Measurements from ENCODE around the gene SEMA5B. TPM values are rescaled to one million over a fixed set of nuclear protein-coding genes. Genes with fewer than 3 reads are reported as not detected.

Gene SEMA5B
- total RNA-seq, 1 donor from 2014 or later = 12.8 TPM

DNA sequence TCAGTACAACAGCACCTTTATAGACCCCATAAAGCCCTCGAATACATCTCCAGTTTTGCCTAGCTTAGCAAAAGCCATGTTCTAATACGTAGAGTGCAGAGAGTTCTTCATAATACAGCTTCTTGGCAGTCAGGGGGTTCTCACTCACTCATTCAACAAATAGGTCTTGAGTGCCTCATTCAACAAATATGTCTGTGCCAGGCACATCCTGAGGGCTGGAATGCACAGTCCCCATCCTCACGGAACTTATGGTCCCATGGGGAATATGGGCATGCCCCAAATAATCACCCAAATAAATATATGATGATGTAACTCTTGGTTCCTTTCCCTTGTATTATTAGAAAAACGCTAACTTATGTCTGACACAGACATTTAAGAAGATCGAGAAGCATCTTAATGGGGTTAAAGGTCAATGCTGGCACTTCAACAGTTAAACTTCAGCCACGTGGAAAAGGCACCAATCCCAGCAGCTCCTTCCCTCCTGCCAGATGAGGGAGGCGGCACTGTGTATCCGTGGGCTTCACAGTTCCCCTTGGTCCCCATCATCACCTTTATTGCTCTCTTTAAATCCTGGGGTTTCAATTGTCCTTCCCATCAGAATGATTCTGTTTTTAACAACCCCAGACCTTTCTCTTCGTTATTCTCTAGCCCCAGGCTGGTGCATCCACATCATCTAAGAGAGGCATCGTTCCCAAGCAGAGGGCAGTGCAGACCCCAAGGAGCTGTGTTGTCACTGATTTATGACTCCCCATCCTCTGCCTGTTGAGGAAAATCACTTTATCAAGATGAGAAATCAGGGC is 18.9 kb upstream of the SEMA5B start:
- no peaks in the 10 kb centered on the region for H3K4me1 Mint-ChIP-seq (ENCODE audit: unreplicated experiment)
- H3K27ac Mint-ChIP-seq = no peak overlapping the region
- H3K36me3 Mint-ChIP-seq = no peaks in the 10 kb centered on the region
- TF ChIP-seq, protein P1, sequence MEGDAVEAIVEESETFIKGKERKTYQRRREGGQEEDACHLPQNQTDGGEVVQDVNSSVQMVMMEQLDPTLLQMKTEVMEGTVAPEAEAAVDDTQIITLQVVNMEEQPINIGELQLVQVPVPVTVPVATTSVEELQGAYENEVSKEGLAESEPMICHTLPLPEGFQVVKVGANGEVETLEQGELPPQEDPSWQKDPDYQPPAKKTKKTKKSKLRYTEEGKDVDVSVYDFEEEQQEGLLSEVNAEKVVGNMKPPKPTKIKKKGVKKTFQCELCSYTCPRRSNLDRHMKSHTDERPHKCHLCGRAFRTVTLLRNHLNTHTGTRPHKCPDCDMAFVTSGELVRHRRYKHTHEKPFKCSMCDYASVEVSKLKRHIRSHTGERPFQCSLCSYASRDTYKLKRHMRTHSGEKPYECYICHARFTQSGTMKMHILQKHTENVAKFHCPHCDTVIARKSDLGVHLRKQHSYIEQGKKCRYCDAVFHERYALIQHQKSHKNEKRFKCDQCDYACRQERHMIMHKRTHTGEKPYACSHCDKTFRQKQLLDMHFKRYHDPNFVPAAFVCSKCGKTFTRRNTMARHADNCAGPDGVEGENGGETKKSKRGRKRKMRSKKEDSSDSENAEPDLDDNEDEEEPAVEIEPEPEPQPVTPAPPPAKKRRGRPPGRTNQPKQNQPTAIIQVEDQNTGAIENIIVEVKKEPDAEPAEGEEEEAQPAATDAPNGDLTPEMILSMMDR (conservative IDR thresholded peaks at IDR 0.05) = no peak
- no peak for DNase-seq (ENCODE audit: extremely low spot score, unreplicated experiment)
- H3K27me3 Mint-ChIP-seq = peaks cover 22% of the 10 kb centered on the region
- H3K4me3 Mint-ChIP-seq = no peak overlapping the region
- H3K9me3 Mint-ChIP-seq = peaks cover 7% of the 10 kb centered on the region

DNA sequence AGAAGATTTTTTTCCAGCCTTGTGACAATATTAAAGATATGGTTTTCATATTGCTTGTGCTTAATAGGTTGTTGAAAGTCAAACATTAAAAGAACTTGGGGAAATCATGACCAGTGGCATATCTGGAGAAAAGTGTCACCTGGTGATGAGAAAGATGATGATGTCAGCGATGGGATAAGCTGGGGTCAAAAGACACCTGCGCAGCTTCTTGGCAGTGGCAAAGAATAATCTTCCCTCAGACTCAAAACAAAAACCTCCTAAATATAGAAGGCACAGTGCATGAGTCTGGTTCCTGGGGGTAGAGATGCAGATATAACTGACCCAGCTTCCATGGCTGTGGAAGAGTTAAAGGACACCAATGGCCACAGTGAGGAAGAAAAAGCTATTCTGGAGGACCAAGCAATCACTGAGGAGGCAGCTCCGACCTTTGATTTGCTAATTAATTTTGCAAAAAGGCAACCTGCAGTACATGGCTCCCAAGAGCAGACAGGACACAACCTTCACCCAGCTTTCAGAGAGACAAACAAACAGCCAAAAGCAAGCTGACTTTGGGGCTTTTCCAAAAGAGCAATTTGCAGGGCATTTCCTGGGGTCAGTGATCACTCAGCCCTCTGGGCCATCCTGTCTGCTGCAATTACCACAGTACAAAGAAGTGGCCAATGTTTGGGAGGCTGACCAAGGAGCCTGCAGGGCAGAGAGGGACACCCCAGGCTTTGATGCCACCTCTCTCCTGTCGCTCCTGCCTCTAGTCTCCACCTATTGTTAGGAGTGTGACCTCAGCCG is 17.6 kb upstream of the SEMA5B start:
- DNase-seq (ENCODE audit: extremely low spot score, unreplicated experiment) = no peak
- Mint-ChIP-seq H3K4me1 (ENCODE audit: unreplicated experiment) (no peaks in the 10 kb centered on the region), H3K4me3 (no peak overlapping the region), H3K36me3 (no peaks in the 10 kb centered on the region), H3K27me3 (peaks cover 25% of the 10 kb centered on the region), H3K9me3 (peaks cover 7% of the 10 kb centered on the region), H3K27ac (no peak overlapping the region)
- TF ChIP-seq, protein P1 (conservative IDR thresholded peaks at IDR 0.05) = no peak

DNA sequence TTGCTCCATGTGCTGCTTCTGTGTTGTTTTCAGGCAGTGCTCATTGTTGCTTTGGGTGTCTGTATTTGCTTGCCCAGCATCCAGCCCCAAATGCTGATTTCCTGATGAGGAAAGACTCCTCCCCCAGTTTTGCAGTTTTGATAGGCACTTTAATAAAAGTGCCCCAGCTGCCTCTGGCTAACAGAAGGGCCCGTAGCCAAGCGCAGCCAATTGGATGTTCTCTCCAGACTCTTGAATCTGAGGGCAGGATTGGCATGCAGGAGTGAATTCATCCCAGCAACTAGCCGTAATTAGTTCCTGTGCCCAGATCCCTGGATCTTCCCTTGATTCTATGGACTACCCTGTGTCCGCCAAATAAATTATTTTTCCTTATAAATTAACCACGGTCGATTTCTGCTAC is 14.8 kb upstream of the SEMA5B start:
- DNase-seq (ENCODE audit: extremely low spot score, unreplicated experiment) = no peak
- Mint-ChIP-seq H3K4me3 (no peak overlapping the region), H3K9me3 (no peaks in the 10 kb centered on the region), H3K4me1 (ENCODE audit: unreplicated experiment) (no peaks in the 10 kb centered on the region), H3K36me3 (no peaks in the 10 kb centered on the region), H3K27ac (no peak overlapping the region), H3K27me3 (peaks cover 39% of the 10 kb centered on the region)
- TF ChIP-seq, protein P1 (conservative IDR thresholded peaks at IDR 0.05) = no peak

DNA sequence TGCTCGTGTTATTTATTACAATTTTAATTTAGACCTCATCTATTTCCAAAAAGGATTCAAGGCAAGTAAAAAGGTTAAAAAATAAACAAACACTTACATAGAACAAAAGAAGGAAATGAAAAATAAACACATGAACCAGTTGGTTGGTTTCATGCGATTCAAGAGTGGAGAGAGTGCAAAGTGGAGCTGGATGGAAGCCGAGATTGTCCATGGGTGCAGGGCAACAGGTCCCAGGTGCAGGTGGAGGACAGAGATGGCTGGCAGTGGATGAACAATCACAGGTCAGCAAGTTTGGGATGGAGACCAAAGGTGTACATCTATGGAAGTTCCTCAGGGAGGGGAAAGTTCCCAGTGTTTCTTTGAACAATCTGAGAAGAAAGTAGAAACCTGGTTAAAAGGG is 11.6 kb upstream of the SEMA5B start:
- Mint-ChIP-seq H3K36me3 (no peaks in the 10 kb centered on the region), H3K27me3 (peaks cover 25% of the 10 kb centered on the region), H3K4me3 (no peak overlapping the region), H3K9me3 (no peaks in the 10 kb centered on the region), H3K27ac (no peak overlapping the region), H3K4me1 (ENCODE audit: unreplicated experiment) (no peaks in the 10 kb centered on the region)
- TF ChIP-seq, protein P1 (conservative IDR thresholded peaks at IDR 0.05) = no peak
- no peak for DNase-seq (ENCODE audit: extremely low spot score, unreplicated experiment)

DNA sequence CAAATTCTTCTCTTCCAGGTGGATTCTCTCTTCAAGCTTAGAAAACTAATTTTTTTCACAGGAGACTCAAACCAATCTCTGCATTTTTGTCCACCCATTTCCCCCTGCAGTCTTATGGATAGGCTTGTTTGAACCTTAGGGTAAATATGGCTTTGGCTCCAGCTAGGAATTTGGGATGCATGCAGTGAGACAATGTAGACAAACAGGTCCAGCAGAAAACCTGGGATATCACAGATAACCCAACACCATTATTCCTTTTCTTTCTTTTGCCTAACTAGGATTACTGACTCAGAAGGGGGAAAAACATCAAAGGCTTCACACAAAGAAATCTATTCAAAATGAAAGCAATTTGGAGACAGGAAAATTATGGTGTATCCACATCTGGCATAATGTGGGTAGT is 11.2 kb upstream of the SEMA5B start:
- DNase-seq (ENCODE audit: extremely low spot score, unreplicated experiment) = no peak
- Mint-ChIP-seq H3K27ac (no peak overlapping the region), H3K4me3 (no peak overlapping the region), H3K27me3 (peaks cover 27% of the 10 kb centered on the region), H3K9me3 (no peaks in the 10 kb centered on the region), H3K4me1 (ENCODE audit: unreplicated experiment) (no peaks in the 10 kb centered on the region), H3K36me3 (no peaks in the 10 kb centered on the region)
- TF ChIP-seq, protein P1 (conservative IDR thresholded peaks at IDR 0.05) = no peak

Measured in type B pancreatic cell (in vitro differentiated cells).